ENCODE results near the gene AP5S1.
A peak's percentile ranks its signal among the peaks of the same experiment; 100 is the strongest.

GRCh38 chr20:3781153-3781910, 39.0 kb upstream of the AP5S1 start, which contains the start of gene SPEF1:
- no peak for TF ChIP-seq EZH2 (IDR thresholded peaks at IDR 0.05; ENCODE audit: borderline replicate concordance, insufficient read depth, low read length, poor library complexity, severe bottlenecking)
- TF ChIP-seq, protein P1, sequence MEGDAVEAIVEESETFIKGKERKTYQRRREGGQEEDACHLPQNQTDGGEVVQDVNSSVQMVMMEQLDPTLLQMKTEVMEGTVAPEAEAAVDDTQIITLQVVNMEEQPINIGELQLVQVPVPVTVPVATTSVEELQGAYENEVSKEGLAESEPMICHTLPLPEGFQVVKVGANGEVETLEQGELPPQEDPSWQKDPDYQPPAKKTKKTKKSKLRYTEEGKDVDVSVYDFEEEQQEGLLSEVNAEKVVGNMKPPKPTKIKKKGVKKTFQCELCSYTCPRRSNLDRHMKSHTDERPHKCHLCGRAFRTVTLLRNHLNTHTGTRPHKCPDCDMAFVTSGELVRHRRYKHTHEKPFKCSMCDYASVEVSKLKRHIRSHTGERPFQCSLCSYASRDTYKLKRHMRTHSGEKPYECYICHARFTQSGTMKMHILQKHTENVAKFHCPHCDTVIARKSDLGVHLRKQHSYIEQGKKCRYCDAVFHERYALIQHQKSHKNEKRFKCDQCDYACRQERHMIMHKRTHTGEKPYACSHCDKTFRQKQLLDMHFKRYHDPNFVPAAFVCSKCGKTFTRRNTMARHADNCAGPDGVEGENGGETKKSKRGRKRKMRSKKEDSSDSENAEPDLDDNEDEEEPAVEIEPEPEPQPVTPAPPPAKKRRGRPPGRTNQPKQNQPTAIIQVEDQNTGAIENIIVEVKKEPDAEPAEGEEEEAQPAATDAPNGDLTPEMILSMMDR (IDR thresholded peaks at IDR 0.05; ENCODE audit: poor library complexity, severe bottlenecking), result peak; percentile 51
